Neural cell (in vitro differentiated cells): ENCODE data around the gene CAPN5.

Experiments
- POLR2AphosphoS5 ChIP-seq: IDR thresholded peaks from 2 replicates; pipeline ENCODE4 v1.6.1; 2012
- RAD21 ChIP-seq: fragments of 450-650 bp; conservative IDR thresholded peaks from 2 replicates; pipeline ENCODE4 v1.6.1; 2014; ENCODE audit warnings: antibody characterized with exemption, mild to moderate bottlenecking, moderate library complexity
- SMC3 ChIP-seq: fragments of 450-650 bp; conservative IDR thresholded peaks from 2 replicates; pipeline ENCODE4 v1.6.1; 2014; ENCODE audit warnings: antibody characterized with exemption, mild to moderate bottlenecking, moderate library complexity; ENCODE audit not compliant: poor library complexity
- TAF1 ChIP-seq: IDR thresholded peaks from 2 replicates; pipeline ENCODE4 v1.6.1; 2012; ENCODE audit warnings: low read depth
- TF ChIP-seq, protein P1 (sequence below): fragments of 450-650 bp; IDR thresholded peaks from 2 replicates; pipeline ENCODE4 v1.5.1; 2014; ENCODE audit warnings: antibody characterized with exemption, mild to moderate bottlenecking, moderate library complexity; ENCODE audit not compliant: poor library complexity, severe bottlenecking
- TF ChIP-seq, protein P2 (sequence below): IDR thresholded peaks from 2 replicates; pipeline ENCODE4 v1.6.1; 2012; ENCODE audit warnings: borderline replicate concordance

DNA sequence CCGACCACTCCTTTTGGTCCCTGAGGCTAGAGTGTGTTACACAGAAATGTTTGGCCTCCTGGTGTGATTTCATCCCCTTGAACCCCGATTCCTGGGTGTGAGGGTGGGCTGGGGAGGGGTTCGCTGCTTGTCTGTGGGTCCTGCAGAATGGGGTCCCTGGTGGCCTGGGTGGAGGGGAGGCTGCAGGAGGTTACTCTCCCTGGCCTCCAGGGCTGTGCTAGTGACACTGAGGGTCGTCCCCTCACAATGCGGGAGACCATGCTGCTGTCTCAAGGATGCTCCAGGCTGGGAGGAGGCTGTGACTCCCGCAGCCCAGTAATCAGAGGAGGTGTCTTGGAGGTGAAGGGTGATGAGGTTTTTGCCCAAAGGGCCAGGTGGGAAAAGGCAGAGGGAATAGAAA lies 18.9 kb downstream of the CAPN5 start:
- TF ChIP-seq, protein P1, sequence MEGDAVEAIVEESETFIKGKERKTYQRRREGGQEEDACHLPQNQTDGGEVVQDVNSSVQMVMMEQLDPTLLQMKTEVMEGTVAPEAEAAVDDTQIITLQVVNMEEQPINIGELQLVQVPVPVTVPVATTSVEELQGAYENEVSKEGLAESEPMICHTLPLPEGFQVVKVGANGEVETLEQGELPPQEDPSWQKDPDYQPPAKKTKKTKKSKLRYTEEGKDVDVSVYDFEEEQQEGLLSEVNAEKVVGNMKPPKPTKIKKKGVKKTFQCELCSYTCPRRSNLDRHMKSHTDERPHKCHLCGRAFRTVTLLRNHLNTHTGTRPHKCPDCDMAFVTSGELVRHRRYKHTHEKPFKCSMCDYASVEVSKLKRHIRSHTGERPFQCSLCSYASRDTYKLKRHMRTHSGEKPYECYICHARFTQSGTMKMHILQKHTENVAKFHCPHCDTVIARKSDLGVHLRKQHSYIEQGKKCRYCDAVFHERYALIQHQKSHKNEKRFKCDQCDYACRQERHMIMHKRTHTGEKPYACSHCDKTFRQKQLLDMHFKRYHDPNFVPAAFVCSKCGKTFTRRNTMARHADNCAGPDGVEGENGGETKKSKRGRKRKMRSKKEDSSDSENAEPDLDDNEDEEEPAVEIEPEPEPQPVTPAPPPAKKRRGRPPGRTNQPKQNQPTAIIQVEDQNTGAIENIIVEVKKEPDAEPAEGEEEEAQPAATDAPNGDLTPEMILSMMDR = no peak
- TF ChIP-seq POLR2AphosphoS5 (no peak), SMC3 (no peak), RAD21 (no peak), TAF1 (no peak)
- TF ChIP-seq, protein P2, sequence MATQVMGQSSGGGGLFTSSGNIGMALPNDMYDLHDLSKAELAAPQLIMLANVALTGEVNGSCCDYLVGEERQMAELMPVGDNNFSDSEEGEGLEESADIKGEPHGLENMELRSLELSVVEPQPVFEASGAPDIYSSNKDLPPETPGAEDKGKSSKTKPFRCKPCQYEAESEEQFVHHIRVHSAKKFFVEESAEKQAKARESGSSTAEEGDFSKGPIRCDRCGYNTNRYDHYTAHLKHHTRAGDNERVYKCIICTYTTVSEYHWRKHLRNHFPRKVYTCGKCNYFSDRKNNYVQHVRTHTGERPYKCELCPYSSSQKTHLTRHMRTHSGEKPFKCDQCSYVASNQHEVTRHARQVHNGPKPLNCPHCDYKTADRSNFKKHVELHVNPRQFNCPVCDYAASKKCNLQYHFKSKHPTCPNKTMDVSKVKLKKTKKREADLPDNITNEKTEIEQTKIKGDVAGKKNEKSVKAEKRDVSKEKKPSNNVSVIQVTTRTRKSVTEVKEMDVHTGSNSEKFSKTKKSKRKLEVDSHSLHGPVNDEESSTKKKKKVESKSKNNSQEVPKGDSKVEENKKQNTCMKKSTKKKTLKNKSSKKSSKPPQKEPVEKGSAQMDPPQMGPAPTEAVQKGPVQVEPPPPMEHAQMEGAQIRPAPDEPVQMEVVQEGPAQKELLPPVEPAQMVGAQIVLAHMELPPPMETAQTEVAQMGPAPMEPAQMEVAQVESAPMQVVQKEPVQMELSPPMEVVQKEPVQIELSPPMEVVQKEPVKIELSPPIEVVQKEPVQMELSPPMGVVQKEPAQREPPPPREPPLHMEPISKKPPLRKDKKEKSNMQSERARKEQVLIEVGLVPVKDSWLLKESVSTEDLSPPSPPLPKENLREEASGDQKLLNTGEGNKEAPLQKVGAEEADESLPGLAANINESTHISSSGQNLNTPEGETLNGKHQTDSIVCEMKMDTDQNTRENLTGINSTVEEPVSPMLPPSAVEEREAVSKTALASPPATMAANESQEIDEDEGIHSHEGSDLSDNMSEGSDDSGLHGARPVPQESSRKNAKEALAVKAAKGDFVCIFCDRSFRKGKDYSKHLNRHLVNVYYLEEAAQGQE = no peak
